Measurements from ENCODE around the gene AACS. TPM values are rescaled to one million over a fixed set of nuclear protein-coding genes. Genes with fewer than 3 reads are reported as not detected.

Gene AACS
- polyA plus RNA-seq, 3 donors = 4.7 to 7.9 (median 5.1) TPM

- H3K4me1 Mint-ChIP-seq = peaks cover 3% of the 10 kb centered on the region
- no peak overlapping the region for H3K27ac ChIP-seq (ENCODE audit: low read depth in 1 of 2, low read length in 2 of 2)
- H3K27me3 ChIP-seq (ENCODE audit: control insufficient read depth in 2 of 2, insufficient read depth in 2 of 2, low read length in 2 of 2) = no peaks in the 10 kb centered on the region
- H3K4me2 ChIP-seq (replicated peaks; ENCODE audit: extremely low read depth, low read length, poor library complexity, severe bottlenecking) = no peak overlapping the region
- no peak overlapping the region for H2AFZ ChIP-seq (ENCODE audit: insufficient read depth, low read depth, low read length, poor library complexity, severe bottlenecking)
- no peaks in the 10 kb centered on the region for H4K20me1 ChIP-seq (ENCODE audit: insufficient read depth, low read length)
- no peak overlapping the region for H3K4me3 Mint-ChIP-seq
- no peak for TF ChIP-seq CTCF (IDR thresholded peaks at IDR 0.05)
- no peak for DNase-seq
- H3K9ac ChIP-seq (ENCODE audit: insufficient read depth, low read length, poor library complexity, severe bottlenecking) = no peak overlapping the region
- intact Hi-C loops (cut with micrococcal nuclease) = no loop called here
- peak overlapping the region in 1 of 7 donors; percentile 45 for H3K27ac Mint-ChIP-seq
- H3K9me3 Mint-ChIP-seq = peaks cover 0 to 2% (median 0%) of the 10 kb centered on the region in 7 donors
- WGBS (ENCODE audit: insufficient coverage) = 97% methylated on average over 17 of the region's 19 CpGs
- peaks cover 0 to 5% (median 0%) of the 10 kb centered on the region in 3 donors for H3K27me3 Mint-ChIP-seq (ENCODE audit: low read depth in 3 of 3)
- no peaks in the 10 kb centered on the region for H3K79me2 ChIP-seq (ENCODE audit: insufficient read depth, low read length)
- H3K9me3 ChIP-seq (replicated peaks in 1 of 2; ENCODE audit: control insufficient read depth in 1 of 2, insufficient read depth in 1 of 2, low read length in 2 of 2) = no peaks in the 10 kb centered on the region
- no peaks in the 10 kb centered on the region for H3K36me3 ChIP-seq (replicated peaks in 1 of 2; ENCODE audit: control insufficient read depth in 1 of 2, insufficient read depth in 2 of 2, low read length in 2 of 2)
- peaks cover 0 to 21% of the 10 kb centered on the region in 2 donors for H3K36me3 Mint-ChIP-seq
- H3K4me3 ChIP-seq (replicated peaks in 1 of 3; ENCODE audit: low read depth in 2 of 3, low read length in 3 of 3) = no peak overlapping the region
- no peaks in the 10 kb centered on the region for H3K4me1 ChIP-seq (ENCODE audit: control insufficient read depth in 1 of 2, insufficient read depth in 2 of 2, low read length in 2 of 2)
Observed at GRCh38 chr12:125136702-125137101, 71.5 kb downstream of the AACS start.

GRCh38 chr12:125137766-125138344 is 72.6 kb downstream of the AACS start:
- H3K27me3 ChIP-seq (ENCODE audit: control insufficient read depth in 2 of 2, insufficient read depth in 2 of 2, low read length in 2 of 2) = no peaks in the 10 kb centered on the region
- no peak overlapping the region for H3K4me3 ChIP-seq (replicated peaks in 1 of 3; ENCODE audit: low read depth in 2 of 3, low read length in 3 of 3)
- no peak overlapping the region for H3K27ac ChIP-seq (ENCODE audit: low read depth in 1 of 2, low read length in 2 of 2)
- no peak overlapping the region for H3K9ac ChIP-seq (ENCODE audit: insufficient read depth, low read length, poor library complexity, severe bottlenecking)
- H3K9me3 Mint-ChIP-seq = peaks cover 0 to 2% (median 0%) of the 10 kb centered on the region in 7 donors
- DNase-seq = no peak
- H4K20me1 ChIP-seq (ENCODE audit: insufficient read depth, low read length) = no peaks in the 10 kb centered on the region
- no peak overlapping the region for H3K27ac Mint-ChIP-seq
- no peak for TF ChIP-seq CTCF (IDR thresholded peaks at IDR 0.05)
- no peaks in the 10 kb centered on the region for H3K4me1 ChIP-seq (ENCODE audit: control insufficient read depth in 1 of 2, insufficient read depth in 2 of 2, low read length in 2 of 2)
- H3K4me1 Mint-ChIP-seq = peaks cover 3% of the 10 kb centered on the region
- intact Hi-C loops (cut with micrococcal nuclease) = no loop called here
- no peaks in the 10 kb centered on the region for H3K36me3 ChIP-seq (replicated peaks in 1 of 2; ENCODE audit: control insufficient read depth in 1 of 2, insufficient read depth in 2 of 2, low read length in 2 of 2)
- no peaks in the 10 kb centered on the region for H3K9me3 ChIP-seq (replicated peaks in 1 of 2; ENCODE audit: control insufficient read depth in 1 of 2, insufficient read depth in 1 of 2, low read length in 2 of 2)
- peaks cover 0 to 18% of the 10 kb centered on the region in 2 donors for H3K36me3 Mint-ChIP-seq
- H3K79me2 ChIP-seq (ENCODE audit: insufficient read depth, low read length) = no peaks in the 10 kb centered on the region
- H3K27me3 Mint-ChIP-seq (ENCODE audit: low read depth in 3 of 3) = peaks cover 0 to 5% (median 0%) of the 10 kb centered on the region in 3 donors
- no peak overlapping the region for H2AFZ ChIP-seq (ENCODE audit: insufficient read depth, low read depth, low read length, poor library complexity, severe bottlenecking)
- H3K4me3 Mint-ChIP-seq = no peak overlapping the region
- 96% methylated on average over 8 of the region's 17 CpGs for WGBS (ENCODE audit: insufficient coverage)
- H3K4me2 ChIP-seq (replicated peaks; ENCODE audit: extremely low read depth, low read length, poor library complexity, severe bottlenecking) = no peak overlapping the region
